GM19239 (cell line): Measurements from ENCODE around the gene MPZL2.
"Not testable (repeated sequence)": the region's sequence is repeated elsewhere in the genome, so short reads cannot be mapped to it uniquely, and the experiment has no call there.

Source experiments
- DNase-seq: peaks from one replicate; pipeline ENCODE4 v3.0.0; 2011; ENCODE audit warnings: low spot score; ENCODE audit not compliant: insufficient read length
- FAIRE-seq: peaks from 2 replicates; lab custom pipeline; 2011; peaks lifted over from hg19 to GRCh38; lab: Jason Lieb, UNC

MPZL2 gene

GRCh38 chr11:118263695-118264568 is at the start of gene MPZL2:
MPZL2 (minus strand) TSS chr11:118264297; CDS start chr11:118264153, 144 bp downstream.
- DNase-seq (no peak), FAIRE-seq (no peak)

DNA sequence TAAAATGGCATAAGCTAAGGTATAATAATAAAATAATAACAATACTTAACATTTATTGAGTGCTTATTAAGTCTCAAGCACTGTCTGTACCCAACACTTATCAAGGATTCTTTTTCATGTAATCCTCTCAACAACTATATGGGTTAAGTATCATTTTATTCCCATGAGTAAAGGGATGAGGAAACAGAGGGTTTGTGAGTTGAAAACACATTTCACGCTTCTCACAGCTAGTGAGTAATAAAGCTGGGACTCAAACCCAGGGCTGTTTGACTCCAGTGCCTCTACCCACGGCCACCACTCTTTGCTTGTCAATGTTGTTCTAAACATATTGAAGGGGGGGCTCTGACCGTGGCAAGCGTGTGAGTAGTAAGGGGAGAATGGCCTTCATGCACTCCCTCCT is 49.1 kb upstream of the MPZL2 start:
- FAIRE-seq = no peak

GRCh38 chr11:118312328-118312727 is 48.2 kb upstream of the MPZL2 start:
- no peak for FAIRE-seq
- no peak for DNase-seq

More for the DNA sequence above, 49.1 kb upstream of the MPZL2 start:
- DNase-seq = no peak

GRCh38 chr11:118311518-118311917 is 47.4 kb upstream of the MPZL2 start:
- no peak for FAIRE-seq
- no peak for DNase-seq

DNA sequence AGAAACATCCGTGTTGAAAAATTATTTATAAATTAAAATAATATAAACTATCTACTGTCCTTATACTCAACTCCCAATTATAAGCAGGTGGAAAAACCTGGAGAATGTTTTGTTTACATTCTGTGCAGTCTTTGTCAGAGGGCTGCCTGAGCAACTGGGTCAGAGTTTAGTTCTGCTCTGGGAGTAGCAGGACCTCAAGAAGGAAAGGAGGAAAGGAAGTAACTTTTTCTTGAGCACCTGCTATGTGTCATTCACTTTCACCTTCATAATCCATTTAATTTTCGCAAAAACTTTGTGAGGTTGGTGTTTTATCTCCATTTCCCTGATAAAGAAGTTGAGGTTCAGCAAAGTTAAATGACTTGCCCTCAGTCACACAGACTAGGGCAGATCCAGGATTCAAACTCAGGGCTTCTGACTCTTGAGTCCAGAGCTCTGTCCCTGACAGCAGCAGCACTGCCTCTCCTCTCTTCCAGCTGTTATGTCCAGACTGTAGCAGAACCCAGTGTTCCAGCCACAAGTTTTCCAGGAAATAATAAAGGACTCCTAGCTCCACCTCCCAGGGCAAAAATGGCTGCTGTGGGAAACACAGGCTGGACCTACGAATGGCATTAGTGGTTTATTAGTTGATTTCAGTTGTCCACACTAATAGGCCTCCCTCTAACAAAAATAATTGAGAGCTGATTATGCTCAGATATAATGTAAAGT is 46.8 kb upstream of the MPZL2 start:
- DNase-seq = no peak
- no peak for FAIRE-seq

DNA sequence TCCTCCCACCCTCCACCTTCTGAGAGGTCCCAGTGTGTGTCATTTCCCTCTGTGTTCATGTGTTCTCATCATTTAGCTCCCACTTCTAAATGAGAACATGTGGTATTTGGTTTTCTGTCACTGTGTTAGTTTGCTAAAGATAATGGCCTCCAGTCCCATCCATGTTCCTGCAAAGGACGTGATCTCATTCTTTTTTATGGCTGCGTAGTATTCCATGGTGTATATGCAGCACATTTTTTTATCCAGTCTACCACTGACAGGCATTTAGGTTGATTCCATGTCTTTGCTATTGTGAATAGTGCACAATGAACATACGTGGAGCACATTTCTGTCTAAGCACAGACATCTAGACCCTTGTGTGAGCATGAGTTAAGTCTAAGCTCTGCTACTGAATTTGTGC is 46.2 kb upstream of the MPZL2 start:
- DNase-seq = no peak
- no peak for FAIRE-seq

GRCh38 chr11:118308995-118309528 is 45.0 kb upstream of the MPZL2 start:
- DNase-seq, FAIRE-seq: not testable (repeated sequence)

- no peak for FAIRE-seq
- no peak for DNase-seq
Measured at GRCh38 chr11:118306556-118306955, 42.5 kb upstream of the MPZL2 start.

DNA sequence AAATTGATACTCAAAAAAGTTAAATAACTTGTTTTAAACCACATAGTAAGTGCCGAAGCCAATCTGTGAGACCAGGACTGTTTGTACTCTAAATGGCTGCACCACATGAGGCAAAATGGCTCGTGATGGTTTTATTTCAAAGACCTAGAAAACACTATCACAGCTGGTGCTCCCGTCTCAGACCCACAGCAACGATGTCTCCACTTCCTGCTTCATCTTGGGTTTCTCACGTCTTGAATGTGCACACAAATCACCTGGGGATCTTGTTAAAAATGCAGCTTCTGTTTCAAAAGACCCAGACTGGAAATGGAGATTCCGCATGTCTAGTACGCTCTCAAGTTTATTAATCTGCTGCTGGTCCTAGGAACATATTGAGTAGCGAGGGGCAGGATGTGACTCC is 41.6 kb upstream of the MPZL2 start:
- peak; percentile 52 for FAIRE-seq

GRCh38 chr11:118304568-118305248 is 40.6 kb upstream of the MPZL2 start, which contains the start of gene CD3E:
CD3E (plus strand) TSS chr11:118304730; CDS start chr11:118304953, 223 bp downstream.
- DNase-seq (no peak), FAIRE-seq (no peak)

More for the DNA sequence above, 41.6 kb upstream of the MPZL2 start:
- DNase-seq = no peak

DNA sequence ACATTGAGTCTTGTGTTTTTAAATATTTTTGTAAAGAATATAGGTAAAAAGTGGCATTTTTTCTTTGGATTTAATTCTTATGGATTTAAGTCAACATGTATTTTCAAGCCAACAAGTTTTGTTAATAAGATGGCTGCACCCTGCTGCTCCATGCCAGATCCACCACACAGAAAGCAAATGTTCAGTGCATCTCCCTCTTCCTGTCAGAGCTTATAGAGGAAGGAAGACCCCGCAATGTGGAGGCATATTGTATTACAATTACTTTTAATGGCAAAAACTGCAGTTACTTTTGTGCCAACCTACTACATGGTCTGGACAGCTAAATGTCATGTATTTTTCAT is 40.1 kb upstream of the MPZL2 start:
- DNase-seq (no peak), FAIRE-seq (no peak)

GRCh38 chr11:118301600-118302195 is 37.6 kb upstream of the MPZL2 start:
- DNase-seq = no peak
- no peak for FAIRE-seq

DNA sequence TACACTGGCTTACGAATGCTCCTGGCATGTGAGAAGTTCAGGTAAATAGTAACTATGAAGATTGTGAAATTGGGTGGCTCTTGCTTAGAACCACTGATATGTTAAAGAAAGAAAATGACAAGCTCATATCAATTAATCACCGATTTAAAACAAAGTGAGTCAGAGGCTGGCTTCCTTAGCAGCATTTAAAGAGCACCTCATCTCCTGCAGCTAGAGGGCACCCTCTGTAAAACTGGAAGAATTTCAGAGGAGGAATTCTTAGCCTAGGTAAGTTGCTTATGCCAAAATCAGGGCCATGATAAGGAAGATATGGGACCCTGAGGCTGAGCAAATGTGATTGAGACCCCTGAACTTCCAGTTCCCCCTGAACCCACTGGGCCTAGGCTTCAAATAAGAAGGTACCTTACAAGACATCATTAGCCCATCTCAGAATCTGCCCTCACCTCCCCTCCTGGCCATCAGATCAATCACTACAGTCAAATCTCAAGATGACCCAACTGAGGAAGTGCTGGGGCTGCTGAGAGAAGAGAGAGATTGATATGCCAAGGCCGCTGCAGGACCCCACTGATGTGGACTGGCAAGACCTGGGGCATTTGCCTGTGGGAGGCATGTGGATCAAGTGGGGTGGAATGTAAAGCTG is 31.8 kb upstream of the MPZL2 start:
- no peak for DNase-seq
- peak; percentile 59 for FAIRE-seq

DNA sequence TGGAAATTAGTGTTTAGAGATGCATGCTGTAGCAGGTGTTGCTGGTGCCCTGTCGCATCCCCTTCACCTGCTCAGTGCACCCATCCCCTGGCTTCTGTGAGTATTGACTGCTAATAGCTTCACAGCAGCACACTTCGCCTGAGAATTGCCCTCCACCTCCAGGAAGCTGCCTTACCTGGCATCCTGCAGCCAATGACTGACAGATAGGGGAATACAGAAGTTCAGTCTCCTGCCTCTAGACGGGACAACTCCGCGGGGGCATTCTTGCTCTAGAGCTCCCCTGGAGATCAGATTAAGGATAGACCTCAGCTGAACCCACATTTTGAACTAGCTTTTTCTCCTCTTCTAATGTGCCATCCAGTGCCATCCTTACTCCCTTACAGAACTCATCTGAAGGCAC is 31.1 kb upstream of the MPZL2 start:
- no peak for FAIRE-seq
- DNase-seq = no peak

DNA sequence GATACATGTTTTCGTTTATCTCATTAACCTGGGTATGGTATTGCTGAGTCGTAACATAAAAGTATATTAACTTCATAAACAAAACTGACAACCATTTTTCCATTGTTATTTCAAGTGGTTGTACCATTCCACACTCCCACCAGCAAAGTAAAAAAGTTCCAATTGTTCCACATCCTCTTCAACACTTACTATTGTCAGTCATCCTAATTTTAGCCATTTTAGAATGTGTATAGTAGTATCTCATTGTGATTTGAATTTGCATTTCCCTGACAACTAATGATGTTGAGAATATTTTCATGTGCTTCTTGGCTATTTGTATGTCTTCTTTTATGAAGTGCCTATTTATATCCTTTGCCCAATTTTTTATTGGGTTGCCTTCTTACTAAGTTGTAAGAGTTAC is 30.0 kb upstream of the MPZL2 start:
- FAIRE-seq (no peak), DNase-seq (no peak)

DNA sequence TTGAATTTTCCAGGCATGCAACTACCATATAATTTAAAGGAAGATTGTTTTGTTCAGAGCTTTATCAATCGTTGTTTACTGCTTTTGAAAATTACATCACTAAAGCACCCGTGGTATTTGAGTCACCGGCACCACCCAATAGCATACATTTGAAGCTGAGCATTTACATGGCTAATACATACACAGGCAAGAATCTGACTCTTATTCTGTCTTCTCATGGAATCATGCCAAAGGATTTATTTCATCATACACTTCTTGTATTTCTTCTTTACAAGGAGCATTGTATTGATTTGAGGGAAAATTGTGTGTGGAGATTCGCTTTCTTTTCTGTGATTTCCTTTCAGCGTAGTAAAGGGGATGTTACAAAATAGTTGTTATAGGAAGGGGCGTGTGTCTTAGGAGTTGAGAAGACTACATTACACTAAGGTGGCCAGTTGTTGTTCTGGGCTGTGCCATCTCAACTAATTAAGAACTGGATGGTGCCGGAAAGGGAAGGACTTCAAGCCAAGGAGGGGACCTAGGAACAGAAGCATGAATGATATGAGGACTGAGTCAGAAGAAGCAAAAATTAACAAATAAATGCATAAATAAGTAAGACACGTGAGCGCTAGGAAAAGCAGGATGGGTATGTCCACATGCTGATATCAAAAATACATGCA is 27.5 kb upstream of the MPZL2 start:
- FAIRE-seq (no peak), DNase-seq (no peak)

DNA sequence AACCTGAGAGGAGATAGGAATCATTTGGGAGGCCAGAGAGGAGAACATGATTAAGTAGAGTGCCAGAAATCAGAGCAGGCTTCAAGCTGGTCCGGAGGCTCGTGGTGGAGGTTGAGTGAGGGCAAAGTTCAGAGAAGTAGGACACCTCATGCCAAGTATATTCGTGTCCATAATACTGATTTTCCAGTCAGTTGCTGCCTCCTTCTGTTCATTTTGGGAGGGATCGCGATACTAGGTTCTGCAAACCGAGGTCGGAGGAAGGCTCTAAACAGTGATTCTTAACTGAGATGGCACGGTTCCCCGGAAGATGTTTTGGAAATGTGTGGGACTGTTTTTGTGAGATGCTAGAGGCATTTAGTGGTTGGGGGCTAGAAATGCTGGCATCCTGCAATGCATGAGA is 26.8 kb upstream of the MPZL2 start:
- peak; percentile 47 for FAIRE-seq
- no peak for DNase-seq

GRCh38 chr11:118289401-118289800 is 25.3 kb upstream of the MPZL2 start:
- FAIRE-seq = no peak
- DNase-seq = no peak

GRCh38 chr11:118287006-118287405 is 22.9 kb upstream of the MPZL2 start:
- no peak for DNase-seq
- no peak for FAIRE-seq
